NCI-H526 (cell line): ENCODE results near the gene UNC79.
"Not testable (repeated sequence)": the region's sequence is repeated elsewhere in the genome, so short reads cannot be mapped to it uniquely, and the experiment has no call there.

Experiments
- DNase-seq, 2 experiments: peaks; one replicate each; lab custom pipeline; 2025; lab: John Stamatoyannopoulos, UW

UNC79 gene

DNA sequence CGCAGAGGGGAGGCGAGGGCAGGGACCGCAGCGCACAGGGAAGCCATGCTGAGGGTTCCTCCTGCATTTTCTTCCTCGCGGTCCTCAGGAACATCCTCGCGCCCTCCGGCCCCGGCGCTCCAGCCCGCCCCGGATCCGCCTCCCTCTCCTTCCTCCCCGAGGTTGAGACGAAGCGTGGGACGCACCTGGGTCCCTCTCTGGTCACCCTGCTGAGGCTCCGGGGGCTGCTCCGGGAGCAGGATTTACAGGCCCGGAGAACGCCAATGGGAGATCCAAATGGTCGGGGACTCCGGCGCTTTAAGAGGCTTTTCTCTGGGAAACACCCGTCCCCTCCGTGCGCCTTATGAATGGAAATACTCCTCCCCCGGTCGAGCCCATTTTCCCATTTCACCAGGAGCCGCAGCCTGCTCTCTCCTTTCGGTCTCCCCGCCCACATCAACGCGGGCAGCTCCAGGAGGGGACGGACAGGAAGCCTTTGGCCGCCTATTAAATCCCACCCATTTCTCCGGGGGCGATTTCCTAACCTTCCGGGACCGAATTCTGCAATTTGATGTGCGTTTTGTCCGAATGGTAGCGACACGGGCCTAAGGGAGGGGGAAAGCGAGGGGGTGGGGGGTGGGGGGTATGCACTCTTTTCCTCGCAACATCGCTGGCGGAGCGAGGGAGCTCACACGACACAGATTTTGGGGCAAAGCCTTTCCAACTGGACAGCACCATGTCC, at the start of gene UNC79:
UNC79 (plus strand) TSS at position 625 of the 721 bp plus-strand sequence; CDS start at position 716, 91 bp downstream.
- DNase-seq = peak; percentile 85 to 92

DNA sequence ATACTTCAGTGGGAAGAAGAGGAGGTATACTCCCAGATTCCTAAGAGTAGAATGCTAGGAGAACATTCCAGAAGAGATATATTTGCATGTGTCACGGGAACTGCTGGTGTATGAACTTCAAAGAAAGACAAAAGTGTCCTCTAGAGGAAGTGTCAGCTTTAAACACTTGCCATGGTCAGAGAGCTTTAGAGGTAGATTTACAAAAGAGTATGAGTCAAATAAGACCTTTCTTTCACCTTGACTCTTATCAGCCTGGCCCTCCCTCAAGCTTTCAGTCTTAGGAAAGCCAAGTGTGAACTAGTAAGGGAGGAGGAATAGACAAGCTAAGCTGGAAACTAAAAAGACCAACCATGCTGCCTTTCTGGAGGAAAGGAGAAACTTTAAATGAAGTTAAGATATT, 49.1 kb upstream of the UNC79 start:
- no peak for DNase-seq

DNA sequence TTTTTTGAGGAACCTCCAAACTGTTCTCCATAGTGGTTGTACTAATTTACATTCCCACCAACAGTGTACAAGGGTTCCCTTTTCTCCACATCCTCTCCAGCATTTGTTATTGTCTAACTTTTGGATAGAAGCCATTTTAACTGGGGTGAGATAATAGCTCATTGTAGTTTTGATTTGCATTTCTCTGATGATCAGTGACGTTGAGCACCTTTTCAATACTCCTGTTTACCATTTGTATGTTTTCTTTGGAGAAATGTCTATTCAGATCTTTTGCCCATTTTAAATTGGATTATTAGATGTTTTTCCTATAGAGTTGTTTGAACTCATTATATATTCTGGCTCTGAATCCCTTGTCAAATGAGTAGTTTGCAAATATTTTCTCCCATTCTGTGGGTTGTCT, 46.5 kb upstream of the UNC79 start:
- DNase-seq = not testable (repeated sequence)

- DNase-seq = no peak
These were observed 35.5 kb upstream of the UNC79 start for GRCh38 chr14:93395231-93395630.

DNA sequence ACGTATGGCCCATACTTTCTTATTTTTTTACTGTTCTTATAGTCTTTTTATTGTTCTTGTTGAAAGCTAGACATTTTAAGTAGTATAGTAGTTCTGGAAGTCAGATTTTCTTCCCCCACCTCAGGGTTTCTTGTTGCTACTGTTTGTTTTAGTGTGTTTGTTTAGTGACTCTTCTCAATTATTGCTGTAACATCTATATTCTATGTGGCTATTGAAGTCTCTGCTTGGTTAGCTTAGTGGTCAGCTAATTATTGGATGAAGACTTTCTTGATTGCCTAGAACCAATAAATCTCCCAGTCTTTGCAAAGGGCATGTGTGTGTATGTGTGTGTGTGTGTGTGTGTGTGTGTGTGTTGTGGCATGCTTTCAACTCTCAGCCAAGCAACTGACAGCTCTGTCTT, 34.3 kb upstream of the UNC79 start:
- no peak for DNase-seq

DNA sequence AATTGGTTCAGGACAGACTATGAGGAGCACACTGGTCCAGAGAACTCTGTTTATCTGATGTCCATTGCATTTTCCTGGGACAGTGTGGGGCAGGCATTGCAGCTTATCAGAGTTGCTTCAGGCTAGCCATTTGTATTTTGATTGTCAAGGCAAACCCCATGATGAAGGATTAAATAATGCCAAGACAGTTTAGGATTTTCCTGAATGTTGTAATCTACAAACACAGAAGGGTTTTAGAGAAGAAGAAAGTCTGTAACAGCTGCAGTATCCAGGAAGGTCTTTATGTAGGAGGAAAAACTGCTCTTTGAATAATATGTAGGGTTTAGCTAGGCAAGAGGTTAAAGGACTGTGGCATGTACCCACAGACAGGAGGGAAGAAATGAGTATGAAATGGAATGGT, 32.2 kb upstream of the UNC79 start:
- DNase-seq = no peak

- no peak for DNase-seq
These were observed 27.8 kb upstream of the UNC79 start for GRCh38 chr14:93402951-93403350.

- no peak for DNase-seq
These were observed 20.7 kb upstream of the UNC79 start for GRCh38 chr14:93410021-93410420.

DNA sequence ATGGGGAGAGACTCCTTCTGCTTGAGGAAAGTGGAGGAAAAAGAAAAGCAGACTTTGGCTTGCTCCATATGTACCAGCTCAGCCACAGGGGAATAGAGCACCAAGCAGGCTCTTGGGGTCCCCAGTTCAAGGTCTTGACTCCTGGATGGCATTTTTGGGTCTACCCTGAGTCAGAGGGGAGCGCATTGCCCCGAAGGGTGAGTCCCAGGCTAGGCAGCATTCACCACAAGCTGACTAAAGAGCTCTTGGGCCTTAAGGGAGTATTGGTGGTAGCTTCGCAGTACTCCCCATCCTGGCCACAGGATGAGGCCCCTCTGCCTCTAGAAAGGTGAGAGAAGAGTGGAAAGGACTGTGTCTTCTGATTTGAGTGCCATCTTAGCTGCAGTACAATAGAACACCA, 19.8 kb upstream of the UNC79 start:
- DNase-seq = no peak

- not testable (repeated sequence) for DNase-seq
These were observed 5.6 kb upstream of the UNC79 start for GRCh38 chr14:93425136-93425535.

DNA sequence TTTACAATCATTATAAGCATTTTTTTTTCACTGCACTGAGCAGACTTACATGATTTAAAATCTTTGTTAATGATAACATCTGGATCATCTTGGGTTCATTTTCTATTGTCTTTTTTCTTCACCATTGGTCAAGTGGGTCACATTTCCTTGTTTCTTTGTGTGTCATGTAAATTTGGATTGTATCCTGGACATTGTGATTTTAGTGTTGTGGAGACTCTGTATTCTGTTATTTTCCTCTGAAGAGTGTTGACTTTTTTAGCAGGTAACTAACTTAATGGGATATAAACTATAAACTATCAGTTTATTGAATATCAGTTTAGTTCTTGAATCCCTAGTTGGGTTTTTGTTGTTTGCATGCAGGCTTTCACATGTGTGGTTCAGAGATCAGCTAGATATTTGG, 4.0 kb upstream of the UNC79 start:
- no peak for DNase-seq

DNA sequence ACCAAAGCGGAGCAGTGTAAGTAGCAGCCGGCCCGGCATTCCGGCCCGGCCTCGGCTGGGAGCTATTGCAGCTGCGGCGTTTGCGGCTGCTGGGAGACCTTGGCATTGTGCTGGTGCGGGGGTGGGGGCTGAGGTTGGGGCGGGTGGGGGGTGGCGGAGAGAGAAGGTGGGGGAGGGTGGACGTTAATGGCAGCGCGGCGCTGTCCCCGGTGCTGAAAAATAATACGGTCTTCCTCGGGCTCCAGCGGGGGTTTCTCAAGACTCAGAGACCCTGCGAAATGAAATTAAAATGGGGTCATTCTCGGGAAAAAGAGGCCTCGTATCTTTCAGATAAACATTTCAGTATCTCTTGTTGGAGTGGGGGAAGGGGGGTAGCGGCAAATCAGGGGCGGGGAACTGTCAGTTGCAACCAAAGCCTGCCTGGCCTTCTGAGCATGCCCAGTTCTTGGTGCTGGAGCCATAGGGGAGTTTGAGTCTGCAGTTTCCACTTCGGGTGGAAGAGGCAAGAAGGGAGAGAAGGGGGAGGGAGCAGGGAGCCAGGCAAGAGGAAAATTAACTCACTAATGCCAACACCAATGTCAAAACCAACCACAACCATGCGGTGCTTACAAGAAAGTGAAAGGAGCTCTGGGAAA, 414 bp downstream of the UNC79 start:
- DNase-seq = peak; percentile 90 to 92

- no peak for DNase-seq
These were observed 23.5 kb downstream of the UNC79 start for GRCh38 chr14:93454224-93454623.

- DNase-seq = no peak
These were observed 25.6 kb downstream of the UNC79 start for GRCh38 chr14:93456356-93456755.

GRCh38 chr14:93458234-93458633, 27.5 kb downstream of the UNC79 start:
- DNase-seq = no peak

DNA sequence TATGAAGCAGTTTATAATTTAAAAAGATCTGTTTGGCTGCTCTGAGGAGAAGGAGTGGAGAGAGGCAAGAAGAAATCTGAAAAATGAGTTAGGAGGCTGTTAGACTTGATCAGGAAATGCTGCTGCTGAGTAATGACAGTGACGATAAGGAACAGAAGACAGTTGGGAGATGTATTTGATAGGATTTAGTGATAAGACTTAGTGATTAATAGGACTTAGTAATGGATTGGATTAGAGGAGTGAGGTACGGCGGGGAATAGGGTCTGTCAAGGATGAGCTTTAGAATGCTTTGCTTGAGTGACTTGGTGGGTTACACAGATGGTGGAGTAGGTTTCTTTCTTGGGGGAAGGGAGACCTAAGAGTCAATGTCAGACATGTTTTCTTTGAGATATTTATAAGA, 31.7 kb downstream of the UNC79 start:
- no peak for DNase-seq

DNA sequence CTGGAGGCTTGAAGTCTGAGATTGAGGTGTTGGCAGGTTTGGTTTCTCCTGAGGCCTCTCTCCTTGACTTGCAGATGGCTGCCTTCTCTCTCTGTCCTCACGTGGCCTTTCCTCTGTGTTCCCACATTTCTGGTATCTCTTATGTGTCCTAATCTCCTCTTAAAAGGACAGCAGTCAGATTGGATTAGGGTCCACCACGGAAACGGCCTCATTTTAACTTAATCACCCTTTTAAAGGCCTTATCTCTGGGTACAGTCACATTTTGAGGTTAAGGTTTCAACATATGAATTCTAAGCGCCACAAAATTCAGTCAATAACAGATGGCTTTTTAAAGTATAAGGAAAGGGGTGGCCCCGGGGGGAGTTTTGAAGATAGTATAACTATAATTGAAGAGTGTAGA, 33.5 kb downstream of the UNC79 start:
- DNase-seq = no peak

DNA sequence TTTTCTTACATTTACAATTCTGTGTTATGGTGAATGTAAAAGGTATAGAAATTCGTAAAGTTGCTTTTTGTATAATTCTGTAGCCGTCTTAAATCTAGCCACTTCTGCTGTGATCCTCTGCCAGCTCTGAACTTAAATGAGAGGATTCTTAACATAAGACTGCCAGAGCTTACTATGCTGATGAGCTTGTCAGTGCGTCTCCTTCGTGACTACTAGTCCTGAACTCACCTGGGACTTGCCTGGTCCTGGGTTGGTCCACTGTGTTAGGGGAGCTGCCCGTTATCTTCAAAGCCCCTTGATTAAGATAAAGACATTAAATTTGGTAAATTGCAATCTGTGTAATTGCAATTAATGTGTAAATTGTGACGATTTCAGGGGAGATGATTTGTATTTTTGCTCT, 44.7 kb downstream of the UNC79 start:
- no peak for DNase-seq

GRCh38 chr14:93476305-93476704, 45.6 kb downstream of the UNC79 start:
- DNase-seq = no peak

- not testable (repeated sequence) for DNase-seq
These were observed 48.3 kb downstream of the UNC79 start for GRCh38 chr14:93479074-93479473.

DNA sequence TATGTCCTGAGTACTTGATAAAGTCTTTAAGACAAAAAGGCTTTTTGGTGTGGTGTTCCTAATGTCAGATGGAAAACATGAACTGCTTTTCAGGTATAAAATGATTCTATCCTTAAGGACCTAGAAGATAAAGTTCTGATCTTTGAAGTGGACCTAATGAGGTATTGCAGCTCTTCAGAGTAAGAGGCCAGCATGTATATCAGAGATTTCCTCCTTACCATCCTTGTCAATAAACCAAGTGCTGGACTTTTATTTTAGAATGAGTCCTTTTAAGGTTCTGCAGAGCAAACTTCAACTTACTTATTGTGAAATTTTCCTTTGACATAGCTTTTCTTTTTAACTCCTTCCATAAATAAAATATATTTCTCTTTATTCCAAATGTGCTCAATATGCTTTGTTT, 50.1 kb downstream of the UNC79 start:
- DNase-seq = no peak

DNA sequence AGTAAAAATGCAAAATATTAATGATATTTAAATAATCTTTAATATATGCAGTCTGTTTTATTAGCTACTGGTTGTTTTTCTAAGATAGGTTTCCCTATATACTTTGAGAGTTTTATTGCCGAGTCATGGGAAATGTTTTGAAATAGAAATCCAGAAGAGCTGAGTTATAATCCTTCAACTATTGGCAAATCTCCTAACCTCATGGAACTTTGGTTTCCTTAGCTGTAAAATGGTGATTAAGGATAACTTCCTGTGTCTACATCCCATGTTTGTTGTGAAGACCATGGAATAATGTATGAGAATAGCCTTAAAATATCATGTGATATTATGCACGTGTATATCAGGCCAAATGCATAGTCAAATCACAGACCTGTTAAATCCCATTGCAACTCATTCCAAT, 51.0 kb downstream of the UNC79 start:
- DNase-seq = no peak

GRCh38 chr14:93490001-93490400, 59.3 kb downstream of the UNC79 start:
- DNase-seq = no peak

DNA sequence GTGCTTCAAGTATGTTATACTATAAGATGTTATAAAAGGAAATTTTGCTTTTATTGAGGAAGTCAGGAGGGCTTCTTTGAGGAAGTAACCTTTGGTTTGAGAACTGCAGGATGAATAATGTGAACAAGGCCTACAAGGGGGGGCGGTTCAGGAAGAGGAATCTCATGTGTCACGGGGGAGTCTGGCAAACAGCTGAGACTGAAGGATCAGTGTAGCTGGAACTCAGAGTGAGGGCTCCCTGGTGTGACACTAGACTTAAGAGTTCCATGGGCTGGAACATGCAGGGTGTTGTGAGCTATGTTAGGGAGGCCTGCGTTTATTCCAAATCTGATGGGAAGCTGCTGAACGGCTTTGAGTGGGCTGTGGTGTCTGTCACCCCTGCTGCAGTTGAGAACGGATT, 62.3 kb downstream of the UNC79 start:
- no peak for DNase-seq
